Ishikawa (cell line): ENCODE data around the gene PDE4B.

ENCODE experiments used
- CEBPB ChIP-seq: IDR thresholded peaks from 2 replicates; pipeline ENCODE4 v1.6.1; 2012
- CREB1 ChIP-seq: IDR thresholded peaks from 2 replicates; pipeline ENCODE4 v1.6.1; 2012; ENCODE audit warnings: low read depth
- EGR1 ChIP-seq: IDR thresholded peaks from 2 replicates; pipeline ENCODE4 v1.6.1; 2012
- EP300 ChIP-seq: IDR thresholded peaks from 2 replicates; pipeline ENCODE4 v1.6.1; 2012; ENCODE audit warnings: borderline replicate concordance
- FOXM1 ChIP-seq: IDR thresholded peaks from 2 replicates; pipeline ENCODE4 v1.6.1; 2012; ENCODE audit warnings: low read depth, borderline replicate concordance
- RAD21 ChIP-seq: IDR thresholded peaks from 2 replicates; pipeline ENCODE4 v1.6.1; 2012; ENCODE audit warnings: low read depth
- TAF1 ChIP-seq: IDR thresholded peaks from 2 replicates; pipeline ENCODE4 v1.6.1; 2012; ENCODE audit warnings: low read depth, mild to moderate bottlenecking
- TCF12 ChIP-seq: IDR thresholded peaks from 2 replicates; pipeline ENCODE4 v1.6.1; 2012; ENCODE audit warnings: low read depth
- YY1 ChIP-seq: IDR thresholded peaks from 2 replicates; pipeline ENCODE4 v1.6.1; 2012; ENCODE audit warnings: low read depth
- ZBTB7A ChIP-seq: IDR thresholded peaks from 2 replicates; pipeline ENCODE4 v1.6.1; 2012; ENCODE audit warnings: low read depth
- TF ChIP-seq, protein P1 (sequence below): IDR thresholded peaks from 2 replicates; pipeline ENCODE4 v1.6.1; 2012
- TF ChIP-seq, protein P2 (sequence below): IDR thresholded peaks from 2 replicates; pipeline ENCODE4 v1.6.1; 2012; ENCODE audit warnings: low read depth, mild to moderate bottlenecking
- TF ChIP-seq, protein P3 (sequence below): IDR thresholded peaks from 2 replicates; pipeline ENCODE4 v1.6.1; 2012

GRCh38 chr1:66262208-66262963 lies 469.7 kb downstream of the PDE4B start:
- TF ChIP-seq, protein P1, sequence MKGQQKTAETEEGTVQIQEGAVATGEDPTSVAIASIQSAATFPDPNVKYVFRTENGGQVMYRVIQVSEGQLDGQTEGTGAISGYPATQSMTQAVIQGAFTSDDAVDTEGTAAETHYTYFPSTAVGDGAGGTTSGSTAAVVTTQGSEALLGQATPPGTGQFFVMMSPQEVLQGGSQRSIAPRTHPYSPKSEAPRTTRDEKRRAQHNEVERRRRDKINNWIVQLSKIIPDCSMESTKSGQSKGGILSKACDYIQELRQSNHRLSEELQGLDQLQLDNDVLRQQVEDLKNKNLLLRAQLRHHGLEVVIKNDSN, result no peak
- TF ChIP-seq YY1 (no peak), RAD21 (no peak), ZBTB7A (no peak), TAF1 (no peak), EGR1 (no peak), CREB1 (no peak), TCF12 (no peak), EP300 (no peak; the same call in 1 of the 2 replicates), FOXM1 (no peak), CEBPB (0 out of 2 replicates have a peak, but pooled peaks have one; percentile 24)
- TF ChIP-seq, protein P2, sequence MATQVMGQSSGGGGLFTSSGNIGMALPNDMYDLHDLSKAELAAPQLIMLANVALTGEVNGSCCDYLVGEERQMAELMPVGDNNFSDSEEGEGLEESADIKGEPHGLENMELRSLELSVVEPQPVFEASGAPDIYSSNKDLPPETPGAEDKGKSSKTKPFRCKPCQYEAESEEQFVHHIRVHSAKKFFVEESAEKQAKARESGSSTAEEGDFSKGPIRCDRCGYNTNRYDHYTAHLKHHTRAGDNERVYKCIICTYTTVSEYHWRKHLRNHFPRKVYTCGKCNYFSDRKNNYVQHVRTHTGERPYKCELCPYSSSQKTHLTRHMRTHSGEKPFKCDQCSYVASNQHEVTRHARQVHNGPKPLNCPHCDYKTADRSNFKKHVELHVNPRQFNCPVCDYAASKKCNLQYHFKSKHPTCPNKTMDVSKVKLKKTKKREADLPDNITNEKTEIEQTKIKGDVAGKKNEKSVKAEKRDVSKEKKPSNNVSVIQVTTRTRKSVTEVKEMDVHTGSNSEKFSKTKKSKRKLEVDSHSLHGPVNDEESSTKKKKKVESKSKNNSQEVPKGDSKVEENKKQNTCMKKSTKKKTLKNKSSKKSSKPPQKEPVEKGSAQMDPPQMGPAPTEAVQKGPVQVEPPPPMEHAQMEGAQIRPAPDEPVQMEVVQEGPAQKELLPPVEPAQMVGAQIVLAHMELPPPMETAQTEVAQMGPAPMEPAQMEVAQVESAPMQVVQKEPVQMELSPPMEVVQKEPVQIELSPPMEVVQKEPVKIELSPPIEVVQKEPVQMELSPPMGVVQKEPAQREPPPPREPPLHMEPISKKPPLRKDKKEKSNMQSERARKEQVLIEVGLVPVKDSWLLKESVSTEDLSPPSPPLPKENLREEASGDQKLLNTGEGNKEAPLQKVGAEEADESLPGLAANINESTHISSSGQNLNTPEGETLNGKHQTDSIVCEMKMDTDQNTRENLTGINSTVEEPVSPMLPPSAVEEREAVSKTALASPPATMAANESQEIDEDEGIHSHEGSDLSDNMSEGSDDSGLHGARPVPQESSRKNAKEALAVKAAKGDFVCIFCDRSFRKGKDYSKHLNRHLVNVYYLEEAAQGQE, result no peak
- TF ChIP-seq, protein P3, sequence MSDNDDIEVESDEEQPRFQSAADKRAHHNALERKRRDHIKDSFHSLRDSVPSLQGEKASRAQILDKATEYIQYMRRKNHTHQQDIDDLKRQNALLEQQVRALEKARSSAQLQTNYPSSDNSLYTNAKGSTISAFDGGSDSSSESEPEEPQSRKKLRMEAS, result no peak
